Trophoblast cell (in vitro differentiated cells and primary cell): ENCODE results near the gene RAB44.

Experiments
- DNase-seq, 2 donors: peaks; one replicate each; pipeline ENCODE4 v3.0.0-alpha.2; 2016
- H2AFZ ChIP-seq: 2 replicates; pipeline ENCODE4 v1.6.1; 2013; ENCODE audit warnings: low read length, moderate library complexity, mild to moderate bottlenecking; ENCODE audit not compliant: insufficient read depth, poor library complexity
- H2AK5ac ChIP-seq: 2 replicates; pipeline ENCODE4 v1.6.1; 2013; ENCODE audit warnings: mild to moderate bottlenecking, low read length
- H2BK120ac ChIP-seq: 2 replicates; pipeline ENCODE4 v1.6.1; 2013; ENCODE audit warnings: low read length, mild to moderate bottlenecking, moderate library complexity; ENCODE audit not compliant: insufficient read depth, poor library complexity
- H2BK12ac ChIP-seq: 2 replicates; pipeline ENCODE4 v1.6.1; 2013; ENCODE audit warnings: mild to moderate bottlenecking, low read length, moderate library complexity
- H2BK5ac ChIP-seq: 2 replicates; pipeline ENCODE4 v1.6.1; 2013; ENCODE audit warnings: low read length, low read depth, moderate library complexity, mild to moderate bottlenecking; ENCODE audit not compliant: poor library complexity
- H3K14ac ChIP-seq: 2 replicates; pipeline ENCODE4 v1.6.1; 2013; ENCODE audit warnings: mild to moderate bottlenecking, low read length
- H3K18ac ChIP-seq: 2 replicates; pipeline ENCODE4 v1.6.1; 2013; ENCODE audit warnings: mild to moderate bottlenecking, low read length
- H3K23ac ChIP-seq: 2 replicates; pipeline ENCODE4 v1.6.1; 2013; ENCODE audit warnings: low read length
- H3K27ac ChIP-seq: 2 replicates; pipeline ENCODE4 v1.5.1; 2013; ENCODE audit warnings: low read depth, mild to moderate bottlenecking, inconsistent platforms, low read length, moderate library complexity
- H3K27me3 ChIP-seq: 2 replicates; pipeline ENCODE4 v1.6.1; 2013; ENCODE audit warnings: inconsistent platforms, mild to moderate bottlenecking, low read length, moderate library complexity; ENCODE audit not compliant: insufficient read depth
- H3K36me3 ChIP-seq, 2 experiments: 1 replicate in 1 of 2; 2 replicates in 1 of 2; pipeline ENCODE4 v1.6.1; 2013; ENCODE audit warnings: low read length in 2 of 2, mild to moderate bottlenecking in 2 of 2, moderate library complexity in 1 of 2; ENCODE audit not compliant: insufficient read depth in 2 of 2, control insufficient read depth in 1 of 2
- H3K4ac ChIP-seq: 2 replicates; pipeline ENCODE4 v1.6.1; 2013; ENCODE audit warnings: low read depth, mild to moderate bottlenecking, low read length, moderate library complexity
- H3K4me1 ChIP-seq, 2 experiments: 1 replicate in 1 of 2; 2 replicates in 1 of 2; pipeline ENCODE4 v1.6.1; 2013; ENCODE audit warnings: low read length in 2 of 2, mild to moderate bottlenecking in 2 of 2, moderate library complexity in 1 of 2; ENCODE audit not compliant: insufficient read depth in 2 of 2, control insufficient read depth in 1 of 2
- H3K4me2 ChIP-seq: 2 replicates; pipeline ENCODE4 v1.6.1; 2013; ENCODE audit warnings: inconsistent platforms, mild to moderate bottlenecking, low read length, moderate library complexity
- H3K4me3 ChIP-seq: 2 replicates; pipeline ENCODE4 v1.5.1; 2013; ENCODE audit warnings: mild to moderate bottlenecking, low read depth, low read length, inconsistent platforms
- H3K79me1 ChIP-seq: one replicate; pipeline ENCODE4 v1.6.1; 2013; ENCODE audit warnings: low read length
- H3K79me2 ChIP-seq: 2 replicates; pipeline ENCODE4 v1.6.1; 2013; ENCODE audit warnings: low read length, mild to moderate bottlenecking; ENCODE audit not compliant: control insufficient read depth, insufficient read depth, poor library complexity
- H3K9ac ChIP-seq: 2 replicates; pipeline ENCODE4 v1.6.1; 2013; ENCODE audit warnings: mild to moderate bottlenecking, low read length
- H3K9me3 ChIP-seq: 2 replicates; pipeline ENCODE4 v1.6.1; 2013; ENCODE audit warnings: low read depth, mild to moderate bottlenecking, control low read depth, inconsistent platforms, low read length; ENCODE audit not compliant: insufficient read depth
- H4K12ac ChIP-seq: 2 replicates; pipeline ENCODE4 v1.6.1; 2013; ENCODE audit warnings: low read depth, mild to moderate bottlenecking, low read length, moderate library complexity
- H4K8ac ChIP-seq: 2 replicates; pipeline ENCODE4 v1.6.1; 2013; ENCODE audit warnings: low read depth, mild to moderate bottlenecking, low read length, moderate library complexity
- H4K91ac ChIP-seq: one replicate; pipeline ENCODE4 v1.6.1; 2013; ENCODE audit warnings: low read depth, mild to moderate bottlenecking, low read length, moderate library complexity
- WGBS: extraction: QIAGEN DNeasy Blood & Tissue Kit; methylation state at CpG from one replicate; pipeline ENCODE4 v1.1.7; 2013; ENCODE audit warnings: missing lambda C conversion rate; ENCODE audit not compliant: insufficient read length, insufficient coverage; ENCODE audit errors: extremely low coverage; 5-methylcytosine and 5-hydroxymethylcytosine counted together

Gene RAB44

DNA sequence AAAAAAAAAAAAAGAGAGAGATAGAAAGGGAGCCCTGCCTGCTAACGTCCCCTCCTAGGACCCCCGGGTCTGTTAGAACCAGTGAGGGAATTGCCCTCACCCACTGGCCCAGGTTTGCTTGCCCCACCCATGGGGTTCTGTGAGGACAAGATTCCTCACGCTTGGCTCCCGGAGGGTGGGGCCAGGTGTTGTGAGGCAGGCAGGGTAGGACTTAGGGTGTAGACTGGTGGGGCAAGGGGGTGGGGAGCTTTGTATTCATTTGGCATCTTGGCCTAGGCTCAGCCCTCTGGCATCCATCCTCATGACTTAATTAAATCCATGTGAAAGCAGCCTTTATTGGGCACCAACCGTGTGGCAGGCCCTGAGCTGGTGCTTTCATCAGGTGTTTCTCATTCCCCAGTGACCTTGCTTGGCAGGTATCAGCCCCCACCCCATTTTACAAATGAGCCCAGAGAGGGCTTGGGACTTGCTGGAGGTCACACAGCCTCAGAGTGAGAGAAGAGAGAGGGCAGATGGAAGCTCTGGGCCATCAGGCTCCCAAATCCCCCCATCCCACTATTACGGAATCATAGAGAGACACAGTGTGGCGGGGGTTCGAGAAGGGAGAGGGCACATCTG lies 19.0 kb downstream of the RAB44 start:
- H2AK5ac ChIP-seq: no peak overlapping the region
- DNase-seq: no peak
- no peak overlapping the region for H3K4me3 ChIP-seq
- no peak overlapping the region for H3K14ac ChIP-seq
- H3K4me2 ChIP-seq: no peak overlapping the region
- no peaks in the 10 kb centered on the region for H3K79me2 ChIP-seq
- no peaks in the 10 kb centered on the region for H3K27me3 ChIP-seq
- no peak overlapping the region for H4K8ac ChIP-seq
- no peak overlapping the region for H2BK5ac ChIP-seq
- no CpG with 5 or more reads among the region's 8 CpGs for WGBS
- H3K18ac ChIP-seq: no peak overlapping the region
- no peak overlapping the region for H2AFZ ChIP-seq
- no peak overlapping the region for H4K12ac ChIP-seq
- no peak overlapping the region for H4K91ac ChIP-seq
- no peak overlapping the region for H3K9ac ChIP-seq
- no peak overlapping the region for H3K23ac ChIP-seq
- no peaks in the 10 kb centered on the region for H3K4me1 ChIP-seq
- no peaks in the 10 kb centered on the region for H3K9me3 ChIP-seq
- no peaks in the 10 kb centered on the region for H3K36me3 ChIP-seq
- no peak overlapping the region for H2BK120ac ChIP-seq
- H3K79me1 ChIP-seq: no peaks in the 10 kb centered on the region
- H3K4ac ChIP-seq: no peak overlapping the region
- no peak overlapping the region for H2BK12ac ChIP-seq
- H3K27ac ChIP-seq: no peak overlapping the region

DNA sequence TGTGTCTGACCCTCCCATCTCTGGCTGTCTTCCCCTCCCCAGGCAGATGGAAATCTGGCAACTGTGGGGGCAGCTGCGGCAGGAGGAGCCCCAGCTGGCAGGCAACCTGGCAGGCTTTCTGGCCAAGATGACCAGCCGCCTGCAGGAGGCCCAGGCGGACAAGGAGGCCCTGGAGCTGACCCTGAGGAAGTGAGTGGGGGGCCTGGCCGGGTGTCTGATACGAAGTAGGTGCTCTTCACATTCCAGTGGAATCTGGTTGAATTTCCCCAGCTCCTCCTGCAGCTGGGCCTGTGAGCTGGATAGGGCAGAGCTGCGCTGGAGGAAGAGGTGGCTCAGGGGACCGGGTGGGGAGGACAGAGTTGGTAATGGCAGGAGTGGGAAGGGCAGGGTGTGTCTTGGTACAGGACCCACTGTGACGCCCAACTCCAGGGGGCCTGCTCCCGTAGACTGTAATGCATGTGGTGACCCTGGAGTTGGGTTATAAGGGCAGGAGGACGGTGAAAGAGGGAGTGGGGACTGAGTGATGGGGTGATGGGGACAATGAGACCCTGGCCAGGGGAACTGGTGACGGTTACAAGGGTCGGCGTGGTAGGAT lies 19.7 kb downstream of the RAB44 start:
- Histone ChIP-seq H4K12ac (no peak overlapping the region), H4K8ac (no peak overlapping the region), H3K9me3 (no peaks in the 10 kb centered on the region), H3K36me3 (no peaks in the 10 kb centered on the region), H3K4me3 (no peak overlapping the region), H3K18ac (no peak overlapping the region), H2AFZ (no peak overlapping the region), H3K79me2 (no peaks in the 10 kb centered on the region), H2BK5ac (no peak overlapping the region), H3K9ac (no peak overlapping the region), H3K14ac (no peak overlapping the region), H2BK12ac (no peak overlapping the region), H3K4me2 (no peak overlapping the region), H2BK120ac (no peak overlapping the region), H3K79me1 (no peaks in the 10 kb centered on the region), H4K91ac (no peak overlapping the region), H3K23ac (no peak overlapping the region), H3K27ac (no peak overlapping the region), H3K4ac (no peak overlapping the region), H2AK5ac (no peak overlapping the region), H3K27me3 (no peaks in the 10 kb centered on the region), H3K4me1 (no peaks in the 10 kb centered on the region)
- no CpG with 5 or more reads among the region's 13 CpGs for WGBS
- no peak for DNase-seq

DNA sequence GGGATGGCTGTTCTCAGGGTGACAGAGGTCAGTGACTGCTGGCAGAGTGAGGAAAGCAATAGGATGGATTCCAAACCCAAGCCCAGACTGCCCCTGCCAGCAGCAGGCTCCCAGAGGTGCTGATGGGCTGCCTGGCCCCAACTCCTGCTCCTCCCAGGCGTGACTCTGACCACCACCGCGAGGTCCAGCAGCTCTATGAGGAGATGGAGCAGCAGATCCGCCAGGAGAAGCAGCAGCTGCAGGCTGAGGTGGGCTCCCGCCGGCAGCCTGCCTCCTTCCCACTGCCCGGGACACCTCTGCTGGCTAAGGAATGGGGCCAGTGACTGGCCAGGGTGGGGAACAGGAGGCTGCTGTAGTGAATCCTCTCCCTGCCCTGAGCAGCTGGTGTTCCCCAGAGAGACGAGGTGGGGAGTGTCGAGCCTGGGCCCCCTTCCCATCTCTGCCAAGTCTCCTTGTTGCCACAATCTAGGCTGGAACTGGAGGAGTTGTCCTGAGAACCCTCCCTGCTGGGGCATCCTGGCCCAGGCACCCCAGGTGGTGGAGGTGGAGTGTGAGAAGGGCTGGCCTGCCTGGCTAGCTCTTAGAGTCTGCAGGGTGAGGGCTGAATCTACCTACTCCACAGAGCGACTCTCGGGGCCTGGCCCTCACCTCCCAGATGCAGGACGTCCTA lies 20.4 kb downstream of the RAB44 start:
- H4K91ac ChIP-seq: no peak overlapping the region
- H2BK12ac ChIP-seq: no peak overlapping the region
- no peak overlapping the region for H2AK5ac ChIP-seq
- H3K27ac ChIP-seq: no peak overlapping the region
- H2BK5ac ChIP-seq: no peak overlapping the region
- WGBS: no CpG with 5 or more reads among the region's 12 CpGs
- no peak overlapping the region for H3K23ac ChIP-seq
- no peak for DNase-seq
- H3K4me3 ChIP-seq: no peak overlapping the region
- H3K18ac ChIP-seq: no peak overlapping the region
- H3K4me2 ChIP-seq: no peak overlapping the region
- no peaks in the 10 kb centered on the region for H3K79me1 ChIP-seq
- no peaks in the 10 kb centered on the region for H3K36me3 ChIP-seq
- no peak overlapping the region for H3K9ac ChIP-seq
- H3K4me1 ChIP-seq: no peaks in the 10 kb centered on the region
- no peaks in the 10 kb centered on the region for H3K79me2 ChIP-seq
- no peak overlapping the region for H2BK120ac ChIP-seq
- H3K9me3 ChIP-seq: no peaks in the 10 kb centered on the region
- no peak overlapping the region for H4K12ac ChIP-seq
- no peaks in the 10 kb centered on the region for H3K27me3 ChIP-seq
- no peak overlapping the region for H3K14ac ChIP-seq
- no peak overlapping the region for H3K4ac ChIP-seq
- no peak overlapping the region for H4K8ac ChIP-seq
- H2AFZ ChIP-seq: no peak overlapping the region

DNA sequence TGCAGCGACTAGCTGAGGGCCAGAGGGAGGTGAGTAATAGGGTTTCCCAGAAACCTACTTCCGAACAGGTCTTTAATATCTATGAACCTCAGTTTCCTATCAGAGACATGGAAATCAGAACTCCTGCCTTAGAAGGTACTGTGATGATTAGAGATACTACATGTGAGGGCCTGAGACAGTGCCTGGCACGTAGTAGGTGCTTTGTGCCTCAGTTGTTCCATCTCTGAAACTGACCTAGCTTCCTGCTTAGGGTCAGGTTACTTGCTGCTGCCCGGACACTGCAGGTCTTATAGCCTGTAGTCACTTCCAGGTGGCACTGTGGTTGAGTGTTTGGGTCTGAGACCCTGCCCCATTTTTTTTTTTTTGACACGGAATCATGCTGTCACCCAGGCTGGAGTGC lies 20.9 kb downstream of the RAB44 start:
- no peak overlapping the region for H3K18ac ChIP-seq
- no peak overlapping the region for H3K4me3 ChIP-seq
- no peak overlapping the region for H4K91ac ChIP-seq
- no peak overlapping the region for H3K4ac ChIP-seq
- no peak for DNase-seq
- no peak overlapping the region for H2BK5ac ChIP-seq
- no peaks in the 10 kb centered on the region for H3K27me3 ChIP-seq
- no peak overlapping the region for H3K23ac ChIP-seq
- no peaks in the 10 kb centered on the region for H3K4me1 ChIP-seq
- no peak overlapping the region for H3K27ac ChIP-seq
- H3K79me2 ChIP-seq: no peaks in the 10 kb centered on the region
- no peak overlapping the region for H4K8ac ChIP-seq
- H4K12ac ChIP-seq: no peak overlapping the region
- no peak overlapping the region for H3K9ac ChIP-seq
- WGBS: no CpG with 5 or more reads among the region's 5 CpGs
- H3K36me3 ChIP-seq: no peaks in the 10 kb centered on the region
- H3K79me1 ChIP-seq: no peaks in the 10 kb centered on the region
- H3K9me3 ChIP-seq: no peaks in the 10 kb centered on the region
- H2AK5ac ChIP-seq: no peak overlapping the region
- H2BK120ac ChIP-seq: no peak overlapping the region
- H3K14ac ChIP-seq: no peak overlapping the region
- no peak overlapping the region for H2BK12ac ChIP-seq
- no peak overlapping the region for H3K4me2 ChIP-seq
- no peak overlapping the region for H2AFZ ChIP-seq
